Mucosa of rectum (tissue), 2 donors: ENCODE results near the gene WTAP.
"Not testable (repeated sequence)": the region's sequence is repeated elsewhere in the genome, so short reads cannot be mapped to it uniquely, and the experiment has no call there.

Experiments
- H3K27ac ChIP-seq, 2 donors: one replicate each; pipeline ENCODE4 v1.7.0; 2013; ENCODE audit warnings: inconsistent platforms in 2 of 2, low read depth in 2 of 2, low read length in 2 of 2
- H3K27me3 ChIP-seq, 2 donors: one replicate each; pipeline ENCODE4 v1.7.0; 2013; ENCODE audit warnings: low read length in 2 of 2; ENCODE audit not compliant: control insufficient read depth in 2 of 2, insufficient read depth in 2 of 2
- H3K36me3 ChIP-seq, 2 donors: one replicate each; pipeline ENCODE4 v1.7.0; 2013; ENCODE audit warnings: low read length in 2 of 2; ENCODE audit not compliant: control insufficient read depth in 2 of 2, insufficient read depth in 2 of 2
- H3K4me1 ChIP-seq, 2 donors: one replicate each; pipeline ENCODE4 v1.7.0; 2013; ENCODE audit warnings: low read length in 2 of 2, mild to moderate bottlenecking in 1 of 2; ENCODE audit not compliant: control insufficient read depth in 2 of 2, insufficient read depth in 2 of 2
- H3K4me3 ChIP-seq, 2 donors: one replicate each; pipeline ENCODE4 v1.7.0; 2013; ENCODE audit warnings: low read length in 2 of 2
- H3K9ac ChIP-seq, 2 donors: one replicate each; pipeline ENCODE4 v1.7.0; 2013; ENCODE audit warnings: low read length in 2 of 2, low read depth in 1 of 2, mild to moderate bottlenecking in 1 of 2
- H3K9me3 ChIP-seq, 2 donors: one replicate each; pipeline ENCODE4 v1.7.0; 2013; ENCODE audit warnings: low read length in 2 of 2; ENCODE audit not compliant: control insufficient read depth in 2 of 2
- donor health status: healthy.
- donor health status: Normal muscosa, but diverticular disease.

Gene WTAP

DNA sequence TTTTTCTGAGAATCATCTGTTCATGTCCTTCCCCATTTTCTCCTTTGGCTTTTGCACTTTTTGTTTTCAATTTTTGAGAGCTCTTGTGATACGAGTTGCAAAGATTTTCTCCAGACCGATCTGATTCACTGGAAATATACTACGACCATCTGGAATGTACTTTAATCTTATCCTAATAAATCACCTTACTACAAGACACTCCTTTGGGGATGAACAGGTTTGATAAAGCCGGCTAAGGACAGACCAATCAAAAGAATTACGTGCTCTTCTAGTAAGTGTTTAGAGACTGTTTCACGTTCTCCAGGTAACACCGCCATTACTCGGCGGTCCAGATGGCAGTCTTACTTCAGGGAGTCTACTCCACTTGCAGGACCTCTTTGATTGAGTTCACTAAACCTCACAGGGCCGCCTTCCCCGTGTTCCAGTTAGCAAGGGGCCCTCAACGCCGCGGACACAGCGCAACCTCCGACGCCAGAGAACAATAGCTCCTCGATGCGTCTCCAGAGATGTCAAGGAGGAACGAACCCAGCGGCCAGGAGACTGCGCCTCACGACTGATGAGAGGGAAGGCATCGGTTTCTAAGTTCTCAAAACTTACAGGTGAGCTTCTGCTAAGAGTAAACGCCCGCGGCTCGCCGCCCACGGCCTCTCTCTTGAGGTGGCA is 920 bp upstream of the WTAP start:
- Histone ChIP-seq H3K9me3 (no peaks in the 10 kb centered on the region), H3K4me3 (peak overlapping the region; percentile 94 to 96), H3K27me3 (no peaks in the 10 kb centered on the region), H3K27ac (peak overlapping the region; percentile 100), H3K4me1 (peaks cover 18 to 24% of the 10 kb centered on the region in 2 donors), H3K36me3 (peaks cover 0 to 8% of the 10 kb centered on the region in 2 donors), H3K9ac (peak overlapping the region; percentile 97 to 99)

GRCh38 chr6:159727717-159728445 is 575 bp downstream of the WTAP start:
- Histone ChIP-seq H3K36me3 (peaks cover 0 to 8% of the 10 kb centered on the region in 2 donors), H3K4me1 (peaks cover 18 to 24% of the 10 kb centered on the region in 2 donors), H3K9ac (peak overlapping the region; percentile 98 to 99), H3K27ac (peak overlapping the region; percentile 100), H3K9me3 (no peaks in the 10 kb centered on the region), H3K4me3 (peak overlapping the region; percentile 96 to 97), H3K27me3 (no peaks in the 10 kb centered on the region)

DNA sequence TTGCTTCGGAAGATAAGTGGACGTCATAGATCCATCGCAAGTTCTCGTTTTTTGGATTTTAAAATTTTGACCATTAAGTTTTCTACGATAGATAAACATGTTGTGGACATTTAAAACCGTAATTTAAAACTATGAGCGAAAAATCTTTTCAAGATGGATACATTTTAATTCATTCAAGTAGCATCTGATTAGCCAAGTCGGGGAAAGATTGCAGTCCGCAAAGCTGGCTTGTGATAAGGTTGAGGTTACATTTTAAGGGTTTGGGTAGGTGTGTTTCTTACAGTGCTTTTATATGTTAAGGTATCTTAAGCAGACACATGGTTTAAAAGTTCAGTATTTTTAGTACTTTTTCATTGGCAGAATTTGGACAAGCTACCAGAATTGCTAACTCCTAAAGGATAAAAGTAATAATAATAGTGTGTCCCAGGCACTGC is 1.2 kb downstream of the WTAP start:
- H3K27me3 ChIP-seq = no peaks in the 10 kb centered on the region
- H3K4me3 ChIP-seq = peak overlapping the region; percentile 96 to 97
- peak overlapping the region; percentile 100 for H3K27ac ChIP-seq
- H3K9ac ChIP-seq = peak overlapping the region; percentile 98 to 99
- peaks cover 0 to 3% of the 10 kb centered on the region in 2 donors for H3K36me3 ChIP-seq
- H3K9me3 ChIP-seq = no peaks in the 10 kb centered on the region
- H3K4me1 ChIP-seq = peaks cover 18 to 24% of the 10 kb centered on the region in 2 donors

DNA sequence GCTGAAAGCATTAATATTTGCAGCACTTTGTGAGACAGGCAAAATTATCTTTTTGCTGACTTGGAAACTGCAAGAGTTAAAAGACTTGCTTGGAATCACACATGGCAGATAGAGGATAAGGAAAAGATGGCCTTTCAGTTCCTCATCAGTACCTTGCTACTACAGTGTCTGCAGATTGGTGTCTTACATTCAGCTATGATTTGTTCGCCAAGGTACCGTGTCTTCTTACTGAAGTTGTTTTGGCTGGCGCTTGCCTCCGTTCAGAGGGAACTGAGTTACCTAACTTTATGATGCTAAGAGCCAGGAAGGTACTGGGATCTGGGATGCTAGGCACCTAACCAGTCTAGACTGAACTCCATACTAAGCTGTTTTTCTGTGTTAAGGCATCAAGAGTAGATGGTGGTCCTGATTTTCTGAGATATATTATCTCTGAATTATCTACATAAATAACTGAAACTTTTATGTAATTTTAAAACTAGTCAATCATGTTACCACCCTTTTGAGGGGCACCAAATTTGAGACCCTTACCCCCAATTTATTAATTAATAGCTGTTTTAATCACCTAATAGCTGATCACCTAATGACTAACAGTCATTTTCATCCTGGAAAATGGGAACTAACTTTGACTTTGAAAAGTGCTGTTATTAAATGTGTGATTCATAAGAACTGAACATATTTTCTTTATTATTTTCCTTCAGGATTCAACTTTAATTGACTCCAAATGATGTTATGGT is 2.5 kb downstream of the WTAP start:
- Histone ChIP-seq H3K27ac (no peak overlapping the region), H3K9ac (no peak overlapping the region), H3K4me1 (peaks cover 18 to 24% of the 10 kb centered on the region in 2 donors), H3K36me3 (no peaks in the 10 kb centered on the region), H3K4me3 (peak overlapping the region; percentile 21 to 97), H3K9me3 (no peaks in the 10 kb centered on the region), H3K27me3 (no peaks in the 10 kb centered on the region)

DNA sequence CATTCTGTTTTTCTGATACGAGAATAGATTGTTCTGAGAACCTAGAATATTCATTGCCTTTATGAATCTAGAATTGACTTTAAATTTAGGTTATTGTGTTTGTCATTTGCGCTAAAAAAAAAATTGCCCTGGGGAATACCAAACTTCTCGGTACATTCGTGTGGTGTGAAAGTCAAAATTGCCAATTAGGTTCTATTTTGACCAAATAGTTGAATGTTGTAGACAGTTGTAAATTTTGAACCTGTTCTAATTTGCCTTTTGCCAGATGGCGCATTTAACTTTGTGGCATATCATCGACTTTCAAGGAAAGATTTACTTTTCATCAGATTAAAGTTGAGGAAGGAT is 3.0 kb downstream of the WTAP start:
- no peak overlapping the region for H3K9ac ChIP-seq
- no peak overlapping the region for H3K4me3 ChIP-seq
- peaks cover 18 to 24% of the 10 kb centered on the region in 2 donors for H3K4me1 ChIP-seq
- no peaks in the 10 kb centered on the region for H3K27me3 ChIP-seq
- H3K9me3 ChIP-seq = no peaks in the 10 kb centered on the region
- no peak overlapping the region for H3K27ac ChIP-seq
- no peaks in the 10 kb centered on the region for H3K36me3 ChIP-seq

GRCh38 chr6:159732550-159732949 is 5.2 kb downstream of the WTAP start:
- peaks cover 12 to 14% of the 10 kb centered on the region in 2 donors for H3K4me1 ChIP-seq
- not testable (repeated sequence) for H3K9ac ChIP-seq, H3K9me3 ChIP-seq, H3K36me3 ChIP-seq, H3K4me3 ChIP-seq, H3K27me3 ChIP-seq, H3K27ac ChIP-seq

DNA sequence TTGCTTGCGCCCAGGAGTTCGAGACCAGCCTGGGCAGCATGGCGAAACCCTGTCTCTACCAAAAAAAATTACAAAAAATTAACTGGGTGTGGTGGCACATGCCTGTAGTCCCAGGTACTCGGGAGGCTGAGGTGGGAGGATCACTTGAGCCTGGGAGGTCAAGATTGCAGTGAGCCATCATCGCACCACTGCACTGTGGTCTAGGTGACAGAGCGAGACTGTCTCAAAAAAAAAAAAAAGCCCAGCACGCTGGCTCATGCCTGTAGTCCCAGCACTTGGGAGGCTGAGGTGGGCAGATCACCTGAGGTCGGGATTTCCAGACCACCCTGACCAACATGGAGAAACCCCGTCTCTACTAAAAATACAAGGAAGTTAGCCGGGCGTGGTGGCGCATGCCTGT is 6.1 kb downstream of the WTAP start:
- H3K27me3 ChIP-seq, H3K27ac ChIP-seq, H3K36me3 ChIP-seq, H3K4me3 ChIP-seq, H3K9ac ChIP-seq, H3K9me3 ChIP-seq: not testable (repeated sequence)
- peaks cover 12 to 13% of the 10 kb centered on the region in 2 donors for H3K4me1 ChIP-seq

GRCh38 chr6:159736908-159737307 is 9.6 kb downstream of the WTAP start:
- no peak overlapping the region for H3K9ac ChIP-seq
- no peaks in the 10 kb centered on the region for H3K9me3 ChIP-seq
- H3K4me1 ChIP-seq = no peaks in the 10 kb centered on the region
- no peak overlapping the region for H3K4me3 ChIP-seq
- no peak overlapping the region for H3K27ac ChIP-seq
- no peaks in the 10 kb centered on the region for H3K27me3 ChIP-seq
- peaks cover 18 to 29% of the 10 kb centered on the region in 2 donors for H3K36me3 ChIP-seq

GRCh38 chr6:159739341-159739740 is 12.0 kb downstream of the WTAP start:
- no peaks in the 10 kb centered on the region for H3K27me3 ChIP-seq
- no peak overlapping the region for H3K9ac ChIP-seq
- H3K27ac ChIP-seq = no peak overlapping the region
- no peak overlapping the region for H3K4me3 ChIP-seq
- H3K36me3 ChIP-seq = peaks cover 39 to 51% of the 10 kb centered on the region in 2 donors
- no peaks in the 10 kb centered on the region for H3K9me3 ChIP-seq
- H3K4me1 ChIP-seq = no peaks in the 10 kb centered on the region

DNA sequence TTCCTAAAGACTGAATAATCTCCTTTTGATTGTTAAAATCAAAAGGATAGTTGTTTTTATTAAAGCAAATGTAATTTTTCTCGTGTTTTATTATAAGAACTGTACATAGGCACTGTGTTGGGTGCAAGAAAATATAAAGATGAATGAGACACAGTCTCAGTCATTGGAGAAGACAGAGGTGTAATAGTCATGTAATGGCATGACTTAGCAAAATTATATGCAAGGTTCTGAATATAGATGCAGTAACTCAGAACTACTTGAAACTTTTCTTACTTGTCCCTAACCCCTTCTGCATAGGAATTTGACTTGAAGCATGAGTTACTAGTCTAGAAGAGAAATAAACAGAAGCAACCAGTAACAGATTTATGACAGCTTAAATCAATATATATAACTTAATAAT is 14.9 kb downstream of the WTAP start:
- no peaks in the 10 kb centered on the region for H3K4me1 ChIP-seq
- no peaks in the 10 kb centered on the region for H3K9me3 ChIP-seq
- H3K36me3 ChIP-seq = peaks cover 64 to 73% of the 10 kb centered on the region in 2 donors
- H3K27ac ChIP-seq = no peak overlapping the region
- H3K27me3 ChIP-seq = no peaks in the 10 kb centered on the region
- H3K4me3 ChIP-seq = no peak overlapping the region
- no peak overlapping the region for H3K9ac ChIP-seq
